ENCODE results near the gene UNC13D. TPM values are rescaled to one million over a fixed set of nuclear protein-coding genes. Genes with fewer than 3 reads are reported as not detected.
A peak's percentile ranks its signal among the peaks of the same experiment; 100 is the strongest.

Gene UNC13D
- total and polyA plus RNA-seq, 9 of the 15 experiments (the other 6 are each of a cell fraction or from before 2014, with no cell fraction given): 0.86 to 244 (median 69.2) TPM

- TF ChIP-seq, protein P1, sequence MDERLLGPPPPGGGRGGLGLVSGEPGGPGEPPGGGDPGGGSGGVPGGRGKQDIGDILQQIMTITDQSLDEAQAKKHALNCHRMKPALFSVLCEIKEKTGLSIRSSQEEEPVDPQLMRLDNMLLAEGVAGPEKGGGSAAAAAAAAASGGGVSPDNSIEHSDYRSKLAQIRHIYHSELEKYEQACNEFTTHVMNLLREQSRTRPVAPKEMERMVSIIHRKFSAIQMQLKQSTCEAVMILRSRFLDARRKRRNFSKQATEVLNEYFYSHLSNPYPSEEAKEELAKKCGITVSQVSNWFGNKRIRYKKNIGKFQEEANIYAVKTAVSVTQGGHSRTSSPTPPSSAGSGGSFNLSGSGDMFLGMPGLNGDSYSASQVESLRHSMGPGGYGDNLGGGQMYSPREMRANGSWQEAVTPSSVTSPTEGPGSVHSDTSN (CRISPR knock-in tag; IDR thresholded peaks at IDR 0.05; ENCODE audit: low read depth): no peak
- TF ChIP-seq, protein P1 (tag; conservative IDR thresholded peaks at IDR 0.05; ENCODE audit: low read depth): no peak
- TF ChIP-seq NRF1 (conservative IDR thresholded peaks at IDR 0.05 in 1 of 2, IDR thresholded peaks at IDR 0.05 in 1 of 2) (no peak), RAD51 (IDR thresholded peaks at IDR 0.05; ENCODE audit: borderline replicate concordance, low read depth) (0 out of 2 replicates have a peak, but pooled peaks have one; percentile 13), POLR2G (IDR thresholded peaks at IDR 0.05; ENCODE audit: low read depth, low read length) (peak; percentile 48; the same call in 1 of the 2 replicates), ZSCAN29 (IDR thresholded peaks at IDR 0.05) (no peak)
- TF ChIP-seq, protein P2, sequence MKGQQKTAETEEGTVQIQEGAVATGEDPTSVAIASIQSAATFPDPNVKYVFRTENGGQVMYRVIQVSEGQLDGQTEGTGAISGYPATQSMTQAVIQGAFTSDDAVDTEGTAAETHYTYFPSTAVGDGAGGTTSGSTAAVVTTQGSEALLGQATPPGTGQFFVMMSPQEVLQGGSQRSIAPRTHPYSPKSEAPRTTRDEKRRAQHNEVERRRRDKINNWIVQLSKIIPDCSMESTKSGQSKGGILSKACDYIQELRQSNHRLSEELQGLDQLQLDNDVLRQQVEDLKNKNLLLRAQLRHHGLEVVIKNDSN (CRISPR knock-in tag; IDR thresholded peaks at IDR 0.05): peak; percentile 79
Observed at GRCh38 chr17:75889454-75889853, 45.2 kb upstream of the UNC13D start (continued).

DNA sequence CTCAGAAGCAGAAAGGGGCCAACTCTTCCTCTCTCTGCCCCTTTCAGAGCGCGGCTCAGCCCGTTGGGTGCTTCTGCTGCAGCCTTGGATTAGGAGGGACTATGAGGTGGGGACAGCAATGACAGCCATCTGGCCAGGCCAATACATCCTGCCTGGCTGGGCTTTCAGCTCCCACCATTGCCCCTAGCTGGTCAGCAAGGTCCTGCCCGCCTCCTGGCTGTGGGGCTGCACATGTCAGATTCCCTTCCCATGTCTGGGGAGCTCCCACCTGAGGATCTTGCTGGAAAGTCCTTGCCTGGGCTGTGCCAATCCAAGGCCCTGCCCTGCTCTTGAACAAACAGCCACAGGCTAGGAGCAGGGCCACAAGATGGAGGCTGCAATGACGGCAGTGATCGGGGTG lies 44.3 kb upstream of the UNC13D start:
- H3K36me3 ChIP-seq (ENCODE audit: control insufficient read depth, insufficient read depth, low read length): peaks cover 30% of the 10 kb centered on the region; the same call in 1 of the 3 replicates
- no peaks in the 10 kb centered on the region for H4K20me1 ChIP-seq (replicated peaks; ENCODE audit: control insufficient read depth, insufficient read depth, low read length)
- TF ChIP-seq POLR2G (IDR thresholded peaks at IDR 0.05; ENCODE audit: low read depth, low read length): peak; percentile 47; the same call in 1 of the 2 replicates
- 0 out of 6 replicates have a peak, but pooled peaks of 1 of the 3 experiments have one; percentile 9 for TF ChIP-seq CTCF (IDR thresholded peaks at IDR 0.05 in 2 of 3, conservative IDR thresholded peaks at IDR 0.05 in 1 of 3; ENCODE audit: insufficient read depth in 2 of 3, low read depth in 1 of 3, low read length in 3 of 3)
- 0 out of 2 replicates have a peak, but pooled peaks have one; percentile 70 for TF ChIP-seq POLR2AphosphoS2 (IDR thresholded peaks at IDR 0.05; ENCODE audit: low read length)
- no peak for TF ChIP-seq TAF7 (tag; IDR thresholded peaks at IDR 0.05)
- ChIA-PET POLR2A (interaction anchor here (0.6 to 15.9 kb wide), 2 partner anchors 12 to 26 kb away, joined by 4 to 169 read pairs; partner anchors contain the start of gene TRIM47), CTCF (ENCODE audit: low intra/inter-chr PET ratio) (no interaction called here)
- H3K9me1 ChIP-seq (ENCODE audit: control insufficient read depth, insufficient read depth, low read length): no peaks in the 10 kb centered on the region
- H3K9ac ChIP-seq (ENCODE audit: insufficient read depth in 1 of 2, low read depth in 2 of 2, low read length in 2 of 2): peak overlapping the region in 1 of 2 experiments; percentile 11; a peak in 2 of 4 replicates
- ATAC-seq (no peak; the same call in 2 of the 3 replicates), DNase-seq (ENCODE audit: extremely low read depth in 1 of 4, low spot score in 3 of 4) (no peak), FAIRE-seq (no peak)
- H3K79me2 ChIP-seq (ENCODE audit: control insufficient read depth, insufficient read depth, low read length): 0 out of 3 replicates have a peak, but pooled peaks cover 3% of the 10 kb centered on the region
- H3K4me3 ChIP-seq: no peak overlapping the region
- 94% methylated on average over 6 of the region's 6 CpGs for WGBS (ENCODE audit: insufficient coverage, low coverage, missing lambda C conversion rate)
- intact Hi-C loops (cut with micrococcal nuclease): no loop called here
- in situ Hi-C loops (cut with MboI): no loop called here
- no peak overlapping the region for H3K27ac ChIP-seq (ENCODE audit: extremely low read depth, low read depth, low read length)
- H2AFZ ChIP-seq (ENCODE audit: low read depth, low read length): no peak overlapping the region
- H3K9me3 ChIP-seq (replicated peaks; ENCODE audit: control insufficient read depth, insufficient read depth, low read depth, low read length): no peaks in the 10 kb centered on the region
- peaks cover 3 to 42% of the 10 kb centered on the region in 2 experiments; a peak in 4 of 5 replicates for H3K4me1 ChIP-seq (replicated peaks in 1 of 2; ENCODE audit: control insufficient read depth in 2 of 2, insufficient read depth in 2 of 2, low read length in 2 of 2)
- H3K4me2 ChIP-seq (ENCODE audit: insufficient read depth, low read length): no peak overlapping the region
- BruUV-seq (replicated peaks): no TSS peak
- H3K27me3 ChIP-seq (ENCODE audit: control insufficient read depth in 2 of 2, insufficient read depth in 2 of 2, low read length in 2 of 2): no peaks in the 10 kb centered on the region
